PC-9 (cell line): Measurements from ENCODE around the gene LOC101059915.
"Not testable (repeated sequence)": the region's sequence is repeated elsewhere in the genome, so short reads cannot be mapped to it uniquely, and the experiment has no call there.

Experiments
- EZH2 ChIP-seq: fragments of 200-600 bp; sonication (generic); IDR thresholded peaks from 2 replicates; pipeline ENCODE4 v1.8.0; 2017; ENCODE audit warnings: antibody characterized with exemption, low read depth
- TF ChIP-seq, protein P1 (sequence below): fragments of 200-600 bp; sonication (generic); conservative IDR thresholded peaks from 2 replicates; pipeline ENCODE4 v1.6.1; 2017; ENCODE audit warnings: mixed run types, antibody characterized with exemption, mild to moderate bottlenecking, moderate library complexity

DNA sequence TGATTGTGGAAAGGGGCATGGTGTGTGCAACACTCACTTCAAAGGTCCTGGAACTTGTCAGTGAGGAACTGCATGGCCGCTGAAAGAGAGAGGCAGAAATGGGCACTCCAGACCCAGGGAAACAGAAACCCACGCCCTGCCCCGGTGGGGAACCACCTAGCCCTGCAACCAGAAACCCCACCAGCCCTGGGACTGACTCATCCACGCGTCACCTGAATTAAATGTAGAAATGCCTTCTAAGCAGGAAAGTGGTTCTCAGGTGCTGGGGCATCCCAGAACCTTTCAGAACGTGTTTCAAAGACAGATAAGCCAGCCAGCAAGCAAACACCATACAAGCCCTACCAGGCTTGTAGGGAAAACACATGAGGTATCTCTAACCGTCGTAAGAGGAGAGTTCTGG, 4.1 kb upstream of the LOC101059915 start:
- TF ChIP-seq, protein P1, sequence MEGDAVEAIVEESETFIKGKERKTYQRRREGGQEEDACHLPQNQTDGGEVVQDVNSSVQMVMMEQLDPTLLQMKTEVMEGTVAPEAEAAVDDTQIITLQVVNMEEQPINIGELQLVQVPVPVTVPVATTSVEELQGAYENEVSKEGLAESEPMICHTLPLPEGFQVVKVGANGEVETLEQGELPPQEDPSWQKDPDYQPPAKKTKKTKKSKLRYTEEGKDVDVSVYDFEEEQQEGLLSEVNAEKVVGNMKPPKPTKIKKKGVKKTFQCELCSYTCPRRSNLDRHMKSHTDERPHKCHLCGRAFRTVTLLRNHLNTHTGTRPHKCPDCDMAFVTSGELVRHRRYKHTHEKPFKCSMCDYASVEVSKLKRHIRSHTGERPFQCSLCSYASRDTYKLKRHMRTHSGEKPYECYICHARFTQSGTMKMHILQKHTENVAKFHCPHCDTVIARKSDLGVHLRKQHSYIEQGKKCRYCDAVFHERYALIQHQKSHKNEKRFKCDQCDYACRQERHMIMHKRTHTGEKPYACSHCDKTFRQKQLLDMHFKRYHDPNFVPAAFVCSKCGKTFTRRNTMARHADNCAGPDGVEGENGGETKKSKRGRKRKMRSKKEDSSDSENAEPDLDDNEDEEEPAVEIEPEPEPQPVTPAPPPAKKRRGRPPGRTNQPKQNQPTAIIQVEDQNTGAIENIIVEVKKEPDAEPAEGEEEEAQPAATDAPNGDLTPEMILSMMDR, result not testable (repeated sequence)
- not testable (repeated sequence) for TF ChIP-seq EZH2
